CD4-positive, alpha-beta memory T cell (primary cell): Measurements from ENCODE around the gene ACACA. TPM values are rescaled to one million over a fixed set of nuclear protein-coding genes. Genes with fewer than 3 reads are reported as not detected.

Source experiments
- polyA plus RNA-seq, 2 donors: library from polyadenylated mRNA; unstranded; fragments of 300-500 nt; fragmentation: Illumina TruSeq; gene quantifications; one replicate each; pipeline ENCODE4 v1.2.3, GENCODE V29; 2021
- total RNA-seq, 2 experiments: library from RNA; stranded (reverse); gene quantifications; one replicate each; pipeline ENCODE4 v1.2.3, GENCODE V29; 2021

Gene ACACA
- total and polyA plus RNA-seq, 4 experiments from 2014 or later, result 4.8 to 15.2 (median 10.1) TPM

Other genes starting within 250 kb of the ACACA start
- gene C17orf78, start 30.9 kb downstream of the ACACA start, total RNA-seq, result not detected
- gene C17orf78, start 30.9 kb downstream of the ACACA start, polyA plus RNA-seq, result not detected
- gene TADA2A, start 50 bp upstream of the ACACA start, total RNA-seq, result 10 to 100 TPM; 27.3 to 35.7 TPM
- gene TADA2A, start 50 bp upstream of the ACACA start, polyA plus RNA-seq, result 10 to 100 TPM in 1 of 2 donors, 1 to 10 TPM in 1; 2.8 to 13.2 TPM
- 1 to 10 TPM; 6.6 to 7.4 TPM for gene DUSP14, start 83.1 kb upstream of the ACACA start, total RNA-seq
- 10 to 100 TPM; 16.3 to 17.6 TPM for gene DUSP14, start 83.1 kb upstream of the ACACA start, polyA plus RNA-seq
- gene SYNRG, start 202.6 kb upstream of the ACACA start, total RNA-seq, result 100 to 1,000 TPM; 135 to 148 TPM
- 10 to 100 TPM; 34.2 to 96.0 TPM for gene SYNRG, start 202.6 kb upstream of the ACACA start, polyA plus RNA-seq
- 10 to 100 TPM; 25.7 to 26.5 TPM for gene DDX52, start 236.6 kb upstream of the ACACA start, total RNA-seq
- gene DDX52, start 236.6 kb upstream of the ACACA start, polyA plus RNA-seq, result 10 to 100 TPM; 10.9 to 16.1 TPM